Measurements from ENCODE around the gene IL1RN. TPM values are rescaled to one million over a fixed set of nuclear protein-coding genes. Genes with fewer than 3 reads are reported as not detected.
A peak's percentile ranks its signal among the peaks of the same experiment; 100 is the strongest.

The IL1RN gene
- total and polyA plus RNA-seq, 2 experiments from 2014 or later, result not detected

DNA sequence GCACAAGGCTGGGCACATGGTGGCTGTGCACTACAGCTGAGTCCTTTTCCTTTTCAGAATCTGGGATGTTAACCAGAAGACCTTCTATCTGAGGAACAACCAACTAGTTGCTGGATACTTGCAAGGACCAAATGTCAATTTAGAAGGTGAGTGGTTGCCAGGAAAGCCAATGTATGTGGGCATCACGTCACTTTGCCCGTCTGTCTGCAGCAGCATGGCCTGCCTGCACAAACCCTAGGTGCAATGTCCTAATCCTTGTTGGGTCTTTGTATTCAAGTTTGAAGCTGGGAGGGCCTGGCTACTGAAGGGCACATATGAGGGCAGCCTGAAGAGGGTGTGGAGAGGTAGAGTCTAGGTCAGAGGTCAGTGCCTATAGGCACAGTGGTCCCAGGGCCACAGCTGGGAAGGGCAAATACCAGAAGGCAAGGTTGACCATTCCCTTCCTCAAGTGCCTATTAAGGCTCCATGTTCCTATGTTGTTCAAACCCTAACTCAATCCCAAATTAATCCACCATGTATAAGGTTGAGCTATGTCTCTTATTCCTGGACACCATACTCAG lies 2.2 kb downstream of the IL1RN start:
- in situ Hi-C loops (cut with MboI), result no loop called here
- H3K36me3 ChIP-seq (ENCODE audit: low read depth), result no peaks in the 10 kb centered on the region
- no peaks in the 10 kb centered on the region for H3K9me3 ChIP-seq (ENCODE audit: low read depth)
- no peak for DNase-seq
- H3K9me2 ChIP-seq (ENCODE audit: insufficient read depth), result no peaks in the 10 kb centered on the region
- H3K79me2 ChIP-seq (ENCODE audit: insufficient read depth), result no peaks in the 10 kb centered on the region
- H2AFZ ChIP-seq, result no peak overlapping the region
- no peak overlapping the region for H3K9ac ChIP-seq
- TF ChIP-seq EZH2 (IDR thresholded peaks at IDR 0.05; ENCODE audit: insufficient read depth, poor library complexity, severe bottlenecking) (no peak), EZH2phosphoT487 (IDR thresholded peaks at IDR 0.05; ENCODE audit: insufficient read depth, low read depth) (no peak)
- H3K27ac ChIP-seq, result no peak overlapping the region
- H3F3A ChIP-seq (ENCODE audit: insufficient read depth), result peaks cover 5% of the 10 kb centered on the region
- no peak overlapping the region for H3K4me2 ChIP-seq (ENCODE audit: unreplicated experiment)
- no peaks in the 10 kb centered on the region for H3K27me3 ChIP-seq (replicated peaks; ENCODE audit: insufficient read depth)
- WGBS, 2 experiments (ENCODE audit: low coverage in 1 of 2, low lambda C conversion rate in 2 of 2, missing lambda C conversion rate in 2 of 2), result 66 to 90% methylated on average over 2 of the region's 2 CpGs
- peaks cover 18% of the 10 kb centered on the region for H3K4me1 ChIP-seq (ENCODE audit: insufficient read depth)
- H3K4me3 ChIP-seq, result no peak overlapping the region
- H4K20me1 ChIP-seq (ENCODE audit: insufficient read depth), result no peaks in the 10 kb centered on the region

DNA sequence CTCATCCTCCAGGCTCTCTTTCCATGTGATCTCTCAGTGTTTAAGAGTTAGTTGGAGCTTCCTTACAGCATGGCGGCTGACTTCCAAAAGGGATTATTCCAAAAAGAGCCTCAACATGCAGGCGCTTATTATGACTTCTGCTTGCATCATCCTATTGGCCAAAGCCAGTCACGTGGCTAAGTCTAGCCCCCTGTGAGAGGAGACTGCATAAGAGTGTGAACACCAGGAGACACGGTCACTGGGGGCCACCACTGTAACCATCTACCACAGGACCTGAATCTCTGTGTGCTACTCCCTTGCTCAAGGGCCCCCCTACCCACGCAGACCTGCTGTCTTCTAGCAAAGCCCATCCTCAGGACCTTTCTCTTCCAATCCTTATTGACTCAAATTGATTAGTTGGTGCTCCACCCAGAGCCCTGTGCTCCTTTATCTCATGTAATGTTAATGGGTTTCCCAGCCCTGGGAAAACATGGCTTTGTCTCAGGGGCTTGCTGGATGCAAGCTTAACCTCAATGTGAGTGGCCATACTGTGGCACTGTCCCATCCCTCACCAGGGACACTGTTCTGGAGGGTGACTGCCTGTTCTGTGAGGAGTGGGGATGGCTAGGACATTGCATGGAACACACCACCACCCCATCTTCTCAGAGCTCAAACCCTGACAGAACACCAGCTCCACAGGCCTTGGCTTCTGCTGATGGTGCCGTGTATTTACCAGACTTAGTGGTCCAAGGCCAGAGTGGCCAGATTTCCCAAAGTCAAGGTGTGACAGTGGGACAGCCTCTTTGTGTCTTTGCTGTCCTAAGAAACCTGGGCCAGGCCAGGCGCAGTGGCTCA lies 4.2 kb downstream of the IL1RN start:
- Histone ChIP-seq H4K20me1 (ENCODE audit: insufficient read depth) (no peaks in the 10 kb centered on the region), H3K9ac (no peak overlapping the region), H2AFZ (no peak overlapping the region), H3K9me2 (ENCODE audit: insufficient read depth) (no peaks in the 10 kb centered on the region), H3K4me1 (ENCODE audit: insufficient read depth) (peaks cover 7% of the 10 kb centered on the region), H3K27ac (no peak overlapping the region), H3F3A (ENCODE audit: insufficient read depth) (no peaks in the 10 kb centered on the region), H3K79me2 (ENCODE audit: insufficient read depth) (no peaks in the 10 kb centered on the region), H3K4me2 (ENCODE audit: unreplicated experiment) (no peak overlapping the region), H3K9me3 (ENCODE audit: low read depth) (no peaks in the 10 kb centered on the region), H3K27me3 (replicated peaks; ENCODE audit: insufficient read depth) (no peaks in the 10 kb centered on the region), H3K4me3 (no peak overlapping the region), H3K36me3 (ENCODE audit: low read depth) (no peaks in the 10 kb centered on the region)
- 59 to 62% methylated on average over 7 of the region's 7 CpGs for WGBS, 2 experiments (ENCODE audit: low coverage in 1 of 2, low lambda C conversion rate in 2 of 2, missing lambda C conversion rate in 2 of 2)
- TF ChIP-seq EZH2phosphoT487 (IDR thresholded peaks at IDR 0.05; ENCODE audit: insufficient read depth, low read depth) (no peak), EZH2 (IDR thresholded peaks at IDR 0.05; ENCODE audit: insufficient read depth, poor library complexity, severe bottlenecking) (no peak)
- in situ Hi-C loops (cut with MboI), result no loop called here
- no peak for DNase-seq

DNA sequence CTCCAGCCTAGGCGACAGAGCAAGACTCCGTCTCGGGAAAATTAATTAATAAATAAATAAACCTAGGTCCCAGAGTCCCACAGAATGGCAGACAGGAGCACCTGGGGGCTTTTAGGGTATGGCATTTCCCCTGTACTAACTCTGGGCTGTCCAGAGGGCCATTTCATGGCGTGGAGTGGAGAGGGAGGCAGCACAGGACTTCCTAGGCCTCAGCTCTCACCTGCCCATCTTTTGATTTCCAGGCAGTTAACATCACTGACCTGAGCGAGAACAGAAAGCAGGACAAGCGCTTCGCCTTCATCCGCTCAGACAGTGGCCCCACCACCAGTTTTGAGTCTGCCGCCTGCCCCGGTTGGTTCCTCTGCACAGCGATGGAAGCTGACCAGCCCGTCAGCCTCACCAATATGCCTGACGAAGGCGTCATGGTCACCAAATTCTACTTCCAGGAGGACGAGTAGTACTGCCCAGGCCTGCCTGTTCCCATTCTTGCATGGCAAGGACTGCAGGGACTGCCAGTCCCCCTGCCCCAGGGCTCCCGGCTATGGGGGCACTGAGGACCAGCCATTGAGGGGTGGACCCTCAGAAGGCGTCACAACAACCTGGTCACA lies 5.1 kb downstream of the IL1RN start:
- in situ Hi-C loops (cut with MboI), result no loop called here
- no peak for DNase-seq

DNA sequence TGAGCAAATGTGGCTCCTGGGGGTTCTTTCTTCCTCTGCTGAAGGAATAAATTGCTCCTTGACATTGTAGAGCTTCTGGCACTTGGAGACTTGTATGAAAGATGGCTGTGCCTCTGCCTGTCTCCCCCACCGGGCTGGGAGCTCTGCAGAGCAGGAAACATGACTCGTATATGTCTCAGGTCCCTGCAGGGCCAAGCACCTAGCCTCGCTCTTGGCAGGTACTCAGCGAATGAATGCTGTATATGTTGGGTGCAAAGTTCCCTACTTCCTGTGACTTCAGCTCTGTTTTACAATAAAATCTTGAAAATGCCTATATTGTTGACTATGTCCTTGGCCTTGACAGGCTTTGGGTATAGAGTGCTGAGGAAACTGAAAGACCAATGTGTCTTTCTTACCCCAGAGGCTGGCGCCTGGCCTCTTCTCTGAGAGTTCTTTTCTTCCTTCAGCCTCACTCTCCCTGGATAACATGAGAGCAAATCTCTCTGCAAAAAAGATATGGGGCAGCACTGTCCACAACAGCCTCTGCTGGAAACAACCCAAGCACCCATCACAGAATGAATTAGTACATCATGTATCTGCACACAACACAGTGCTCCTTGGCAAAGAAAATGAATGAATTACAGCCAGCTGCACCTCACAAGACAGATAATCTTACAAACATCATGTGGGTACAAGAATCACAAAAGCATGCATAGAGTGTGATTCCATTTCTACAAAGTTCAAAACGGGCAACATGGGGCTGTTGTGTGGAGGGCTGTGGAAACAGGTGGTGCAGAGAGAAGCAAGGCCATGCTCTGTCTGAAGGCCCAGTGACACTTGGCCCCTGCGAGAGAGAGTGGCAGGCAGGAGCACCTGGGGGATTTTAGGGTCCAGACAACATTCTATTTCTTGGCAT lies 6.6 kb downstream of the IL1RN start:
- in situ Hi-C loops (cut with MboI), result no loop called here

More for the DNA sequence above, 5.1 kb downstream of the IL1RN start:
- H3K9ac ChIP-seq, result no peak overlapping the region
- no peak overlapping the region for H2AFZ ChIP-seq
- H3K27ac ChIP-seq, result no peak overlapping the region
- WGBS, 2 experiments (ENCODE audit: low coverage in 1 of 2, low lambda C conversion rate in 2 of 2, missing lambda C conversion rate in 2 of 2), result 87 to 90% methylated on average over 17 of the region's 17 CpGs
- no peaks in the 10 kb centered on the region for H3K9me2 ChIP-seq (ENCODE audit: insufficient read depth)
- H3K27me3 ChIP-seq (replicated peaks; ENCODE audit: insufficient read depth), result no peaks in the 10 kb centered on the region
- peaks cover 7% of the 10 kb centered on the region for H3K4me1 ChIP-seq (ENCODE audit: insufficient read depth)
- no peaks in the 10 kb centered on the region for H3K36me3 ChIP-seq (ENCODE audit: low read depth)
- no peak overlapping the region for H3K4me2 ChIP-seq (ENCODE audit: unreplicated experiment)
- no peak overlapping the region for H3K4me3 ChIP-seq
- no peaks in the 10 kb centered on the region for H3K9me3 ChIP-seq (ENCODE audit: low read depth)
- no peaks in the 10 kb centered on the region for H3K79me2 ChIP-seq (ENCODE audit: insufficient read depth)
- no peaks in the 10 kb centered on the region for H4K20me1 ChIP-seq (ENCODE audit: insufficient read depth)
- no peaks in the 10 kb centered on the region for H3F3A ChIP-seq (ENCODE audit: insufficient read depth)
- no peak for TF ChIP-seq EZH2 (IDR thresholded peaks at IDR 0.05; ENCODE audit: insufficient read depth, poor library complexity, severe bottlenecking)

More for the DNA sequence above, 6.6 kb downstream of the IL1RN start:
- Histone ChIP-seq H3K27ac (no peak overlapping the region), H3K9me2 (ENCODE audit: insufficient read depth) (no peaks in the 10 kb centered on the region), H2AFZ (no peak overlapping the region), H3K9ac (no peak overlapping the region), H3K4me2 (ENCODE audit: unreplicated experiment) (peak overlapping the region; percentile 0), H3K27me3 (replicated peaks; ENCODE audit: insufficient read depth) (no peaks in the 10 kb centered on the region), H3K4me3 (no peak overlapping the region), H3K4me1 (ENCODE audit: insufficient read depth) (peaks cover 7% of the 10 kb centered on the region), H4K20me1 (ENCODE audit: insufficient read depth) (no peaks in the 10 kb centered on the region), H3K9me3 (ENCODE audit: low read depth) (no peaks in the 10 kb centered on the region), H3K79me2 (ENCODE audit: insufficient read depth) (no peaks in the 10 kb centered on the region), H3K36me3 (ENCODE audit: low read depth) (no peaks in the 10 kb centered on the region), H3F3A (ENCODE audit: insufficient read depth) (no peaks in the 10 kb centered on the region)
- TF ChIP-seq EZH2phosphoT487 (IDR thresholded peaks at IDR 0.05; ENCODE audit: insufficient read depth, low read depth), result no peak
- no peak for TF ChIP-seq EZH2 (IDR thresholded peaks at IDR 0.05; ENCODE audit: insufficient read depth, poor library complexity, severe bottlenecking)
- DNase-seq, result peak; percentile 54
- WGBS, 2 experiments (ENCODE audit: low coverage in 1 of 2, low lambda C conversion rate in 2 of 2, missing lambda C conversion rate in 2 of 2), result 65% methylated on average over 7 of the region's 7 CpGs
